Activated CD8-positive, alpha-beta memory T cell treated with anti-CD3 and anti-CD28 coated beads, Interleukin-2, amount 50 U/mL, for 1 hour (primary cell): ENCODE results near the gene FKBP7.
"Not testable (repeated sequence)": the region's sequence is repeated elsewhere in the genome, so short reads cannot be mapped to it uniquely, and the experiment has no call there.

Source experiments
- DNase-seq: peaks from one replicate; pipeline ENCODE4 v3.0.0-alpha.2; 2020; ENCODE audit errors: extremely low read depth

Gene FKBP7

GRCh38 chr2:178449700-178450523, 28.5 kb downstream of the FKBP7 start:
- DNase-seq = no peak

- no peak for DNase-seq
Observed at GRCh38 chr2:178448968-178449661, 29.3 kb downstream of the FKBP7 start.

DNA sequence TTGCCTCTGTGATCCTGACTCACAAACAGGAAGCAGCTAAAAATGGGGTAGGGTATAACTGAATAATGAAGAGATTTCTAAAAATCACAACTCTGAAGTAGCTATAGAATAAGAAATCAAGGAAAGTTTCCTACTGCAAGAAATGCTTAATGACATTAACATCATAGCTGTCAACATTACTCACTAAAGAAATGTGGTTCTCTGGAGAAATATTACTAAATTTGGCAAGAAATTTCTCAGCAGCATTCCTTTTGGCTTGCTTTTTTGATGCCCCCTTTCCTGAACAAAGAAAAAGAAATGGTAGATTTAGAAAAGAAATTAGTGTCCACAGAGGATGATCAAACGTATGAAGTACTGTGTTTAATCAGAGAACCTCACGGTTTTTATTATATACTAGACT, 37.0 kb downstream of the FKBP7 start:
- no peak for DNase-seq

- DNase-seq = no peak
Observed at GRCh38 chr2:178436662-178437061, 41.7 kb downstream of the FKBP7 start.

GRCh38 chr2:178429336-178429735, 49.1 kb downstream of the FKBP7 start:
- DNase-seq = no peak

DNA sequence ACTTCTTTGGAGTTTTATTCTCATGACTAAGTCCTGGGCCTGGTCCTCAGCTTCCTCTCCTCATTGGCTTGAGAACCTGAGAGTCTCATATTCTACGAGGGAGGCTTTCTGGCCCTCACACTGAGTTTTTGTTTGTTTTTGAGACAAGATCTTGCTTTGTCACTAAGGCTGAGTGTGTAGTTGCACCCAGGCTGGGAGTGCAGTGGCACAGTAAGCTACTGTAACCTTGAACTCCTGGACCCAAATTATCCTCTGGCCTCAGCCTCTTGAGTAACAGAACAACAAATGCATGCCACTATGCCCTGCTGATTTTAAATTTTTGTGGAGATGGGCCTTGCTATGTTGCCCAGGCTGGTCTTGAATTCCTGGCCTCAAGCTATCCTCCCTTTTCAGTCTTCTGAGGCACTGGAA, 50.0 kb downstream of the FKBP7 start:
- no peak for DNase-seq

GRCh38 chr2:178427458-178427857, 50.9 kb downstream of the FKBP7 start:
- no peak for DNase-seq

- DNase-seq = no peak
Observed at GRCh38 chr2:178426388-178426787, 52.0 kb downstream of the FKBP7 start.

- no peak for DNase-seq
Observed at GRCh38 chr2:178425255-178425827, 53.1 kb downstream of the FKBP7 start.

- not testable (repeated sequence) for DNase-seq
Observed at GRCh38 chr2:178423746-178424145, 54.7 kb downstream of the FKBP7 start.

GRCh38 chr2:178422097-178422496, 56.3 kb downstream of the FKBP7 start:
- DNase-seq = no peak

GRCh38 chr2:178420463-178420999, 57.9 kb downstream of the FKBP7 start:
- DNase-seq = no peak

GRCh38 chr2:178419123-178419522, 59.3 kb downstream of the FKBP7 start:
- no peak for DNase-seq

GRCh38 chr2:178418426-178418825, 60.0 kb downstream of the FKBP7 start:
- DNase-seq = no peak

DNA sequence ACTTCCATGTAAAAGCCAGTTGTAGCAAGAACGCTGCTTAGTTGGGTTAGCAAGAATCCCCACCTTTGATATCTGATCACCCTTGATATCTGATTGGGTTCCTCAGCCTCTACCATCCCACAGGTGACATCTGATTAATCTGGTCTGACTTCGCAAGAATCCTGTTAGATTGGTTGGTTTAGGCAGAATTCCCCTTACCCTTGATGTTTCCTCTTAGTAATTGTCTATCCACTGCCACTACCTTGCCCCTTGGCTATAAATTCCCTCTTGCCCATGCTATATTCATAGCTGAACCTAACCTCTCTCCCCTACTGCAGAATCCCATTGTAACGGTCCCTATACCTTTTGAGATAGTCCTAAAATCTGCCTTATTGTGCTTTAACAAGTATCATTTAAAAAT, 60.5 kb downstream of the FKBP7 start:
- no peak for DNase-seq

- DNase-seq = no peak
Observed at GRCh38 chr2:178415979-178416378, 62.4 kb downstream of the FKBP7 start.

DNA sequence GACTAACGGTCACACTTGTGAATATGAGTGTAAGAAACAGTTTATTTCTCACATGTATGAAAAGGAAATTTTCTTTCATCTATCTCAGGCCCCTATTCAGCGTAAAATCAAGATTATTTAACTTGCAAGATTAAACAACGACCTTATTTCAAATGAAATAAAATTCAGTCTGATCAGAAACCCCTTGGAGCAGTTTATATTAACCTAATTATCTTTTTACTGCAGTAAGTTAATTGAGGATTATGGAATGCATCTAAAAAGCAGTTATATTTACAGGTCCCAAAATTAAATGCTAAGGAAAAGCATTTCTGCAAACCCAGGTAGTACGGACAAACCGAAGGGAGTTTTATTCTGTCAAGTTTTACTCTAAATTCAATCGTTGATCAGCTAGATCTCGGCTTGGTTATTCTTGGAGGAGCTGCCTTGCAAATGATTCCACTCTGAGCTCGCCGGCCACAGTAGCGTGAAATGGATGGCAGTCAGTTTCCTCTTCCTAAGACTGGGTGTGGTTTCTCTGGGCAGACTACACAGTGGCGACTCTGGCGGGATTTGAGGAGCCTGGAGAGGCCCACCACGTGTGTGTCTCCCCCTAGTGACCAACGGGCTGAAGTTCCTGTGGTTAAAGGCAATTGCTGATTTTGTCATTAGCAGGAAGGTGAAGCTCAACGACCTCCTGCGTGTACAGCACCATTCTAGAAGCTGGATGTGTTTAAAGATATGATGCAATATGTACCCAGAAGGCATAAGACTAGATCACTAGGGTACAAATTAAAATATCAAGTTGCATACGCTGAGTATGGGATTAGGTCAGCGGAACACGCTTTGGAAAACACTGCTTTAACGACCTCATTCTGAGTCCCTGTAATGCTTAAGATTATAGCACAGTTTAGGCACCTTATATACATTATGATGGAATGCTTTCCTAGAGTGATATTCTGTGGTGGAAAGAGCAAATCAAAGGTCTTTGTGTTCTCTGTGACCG, 63.8 kb downstream of the FKBP7 start:
- DNase-seq = peak; percentile 31
